Non-pigmented ciliary epithelial cell (primary cell): ENCODE measurements around the gene AAMP.

ENCODE experiments used
- DNase-seq: peaks from one replicate; pipeline ENCODE4 v3.0.0-alpha.2; 2010; ENCODE audit warnings: low read depth

AAMP gene

DNA sequence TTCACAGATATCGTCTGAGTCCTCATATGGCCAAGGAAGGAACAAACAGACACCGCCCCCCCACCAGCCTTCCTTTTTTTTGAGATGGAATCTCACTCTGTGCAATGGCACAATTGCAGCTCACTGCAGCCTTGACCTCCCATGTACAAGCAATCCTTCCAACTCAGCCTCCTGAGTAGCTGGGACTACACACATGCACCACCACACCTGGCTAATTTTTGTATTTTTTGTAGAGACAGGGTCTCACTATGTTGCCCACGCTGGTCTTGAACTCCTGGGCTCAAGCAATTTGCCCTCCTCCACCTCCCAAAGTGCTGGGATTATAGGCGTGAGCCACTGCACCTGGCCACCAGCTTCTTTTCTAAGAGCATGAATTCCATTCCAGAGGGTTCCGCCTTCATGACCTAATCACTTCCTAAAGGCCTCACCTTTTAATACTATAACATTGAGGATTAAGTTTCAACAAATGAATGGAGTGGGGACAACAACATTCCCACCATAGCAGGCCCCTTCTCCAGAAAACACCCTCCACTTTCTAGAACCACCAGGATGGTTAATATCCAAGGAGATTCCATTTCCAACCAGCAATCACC lies 24.6 kb upstream of the AAMP start:
- DNase-seq: no peak

- no peak for DNase-seq
Observed at GRCh38 chr2:218293715-218294429, 23.9 kb upstream of the AAMP start.

GRCh38 chr2:218292048-218293014 lies 22.4 kb upstream of the AAMP start, which contains the start of gene TMBIM1:
TMBIM1 (minus strand) TSS chr2:218292503; CDS start chr2:218282141, 10,362 bp downstream.
- DNase-seq: no peak

DNA sequence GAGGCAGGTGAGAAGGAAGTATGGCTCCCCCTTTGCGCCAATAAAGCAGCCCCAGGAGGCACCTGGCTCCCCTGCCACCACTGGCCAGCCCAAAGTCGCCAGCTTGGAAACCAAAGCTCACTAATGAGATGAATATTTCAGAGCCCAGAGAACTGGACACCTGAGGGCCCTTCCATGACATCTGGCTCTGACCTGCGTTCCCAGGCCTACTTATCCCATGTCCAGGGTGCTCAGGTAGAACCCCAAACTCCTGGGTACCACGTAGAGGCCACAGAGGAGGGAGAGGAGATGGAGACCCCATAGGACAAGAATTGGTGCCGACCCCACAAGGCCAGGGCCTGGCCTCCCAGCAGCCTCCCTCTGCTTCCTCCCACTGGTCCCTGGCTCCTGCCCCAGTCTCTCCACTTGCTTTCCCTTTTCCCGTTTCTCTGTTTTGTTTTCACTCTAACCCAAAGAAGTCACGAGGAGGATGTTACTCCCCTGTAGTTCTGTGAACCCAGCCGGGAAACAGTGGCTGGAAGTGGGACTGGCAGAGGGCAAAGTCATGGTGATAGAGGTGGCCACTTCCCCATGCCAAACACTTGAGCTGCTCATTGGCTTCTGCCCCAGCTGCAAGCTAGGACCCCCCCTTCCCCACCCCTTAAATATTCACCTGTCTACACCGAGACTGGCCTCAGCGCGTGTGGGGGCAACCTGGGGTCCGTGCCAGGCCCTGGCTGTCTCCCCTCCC lies 21.5 kb upstream of the AAMP start:
- no peak for DNase-seq

GRCh38 chr2:218290316-218291261 lies 20.7 kb upstream of the AAMP start:
- DNase-seq: no peak

DNA sequence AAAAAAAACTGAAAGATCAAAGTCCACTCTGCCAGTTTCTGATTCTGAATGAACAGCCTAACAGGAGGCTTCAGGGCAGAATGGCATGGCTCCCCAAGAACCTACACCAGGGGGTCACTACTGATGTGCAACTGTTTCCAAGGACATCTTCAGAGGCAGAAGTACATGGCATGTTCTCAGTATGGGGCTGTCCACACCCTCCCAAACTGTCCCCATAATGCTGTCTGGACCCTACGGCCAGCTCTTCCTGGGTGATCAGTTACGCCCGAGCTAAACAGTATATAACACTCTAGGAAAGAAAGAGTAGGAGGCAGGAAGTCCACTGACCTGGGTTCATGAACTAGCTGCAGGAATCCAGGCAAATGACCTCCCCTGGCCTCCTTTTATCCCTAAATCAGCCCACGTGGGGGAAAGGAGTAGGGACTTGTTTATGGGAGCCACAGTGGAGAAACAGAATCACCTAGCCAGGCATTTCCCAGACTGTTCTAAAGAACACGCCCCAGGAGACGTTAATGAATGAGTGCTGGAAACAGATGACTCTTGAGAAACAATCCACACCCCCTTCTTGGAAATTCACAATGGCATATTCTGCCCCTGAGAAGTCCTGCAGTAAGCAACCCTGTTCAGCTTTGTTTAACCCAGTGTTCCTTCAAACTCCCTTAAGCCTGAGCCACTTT lies 19.8 kb upstream of the AAMP start:
- DNase-seq: no peak

DNA sequence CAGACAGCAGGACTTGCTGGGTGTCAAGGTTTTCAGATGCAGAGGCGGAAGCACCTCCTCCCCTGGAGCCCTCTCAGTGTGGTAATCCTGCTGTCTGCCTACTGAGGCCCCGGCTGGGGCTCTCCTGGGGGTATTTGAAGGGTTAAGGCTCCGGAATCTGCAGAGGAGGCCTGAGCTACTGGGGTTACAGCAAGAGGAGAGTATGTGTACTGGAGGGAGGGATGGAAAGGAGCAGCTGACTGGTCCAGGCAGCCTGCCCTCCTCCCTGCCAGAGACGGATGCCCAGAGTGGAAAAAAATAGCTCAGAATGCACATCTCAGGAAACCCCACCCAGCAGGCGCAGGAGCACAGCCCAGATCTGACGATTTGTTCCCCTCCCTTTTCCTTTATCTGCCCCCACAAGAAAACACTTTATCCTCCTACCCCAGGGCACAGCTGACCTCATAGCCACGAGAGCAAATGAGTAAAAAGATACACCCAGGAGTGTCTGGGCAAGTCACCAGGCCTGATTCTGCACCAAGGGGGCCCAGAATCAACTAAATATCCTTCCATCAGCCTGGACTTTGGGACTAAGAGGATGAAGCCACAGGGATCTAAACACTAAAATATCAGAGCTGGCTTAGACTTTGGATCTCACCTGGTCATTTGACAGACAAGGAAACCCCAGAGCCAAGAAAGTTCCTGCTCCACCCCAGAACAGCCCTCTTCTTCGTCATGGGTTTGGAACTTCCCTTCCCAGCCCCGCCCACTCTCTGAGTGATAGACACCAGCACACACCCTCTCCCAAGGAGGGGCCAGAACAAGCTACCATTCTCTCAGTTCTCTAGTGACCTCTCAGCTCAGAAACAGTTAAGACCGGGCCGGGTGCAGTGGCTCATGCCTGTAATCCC lies 16.9 kb upstream of the AAMP start:
- peak; percentile 89 for DNase-seq

DNA sequence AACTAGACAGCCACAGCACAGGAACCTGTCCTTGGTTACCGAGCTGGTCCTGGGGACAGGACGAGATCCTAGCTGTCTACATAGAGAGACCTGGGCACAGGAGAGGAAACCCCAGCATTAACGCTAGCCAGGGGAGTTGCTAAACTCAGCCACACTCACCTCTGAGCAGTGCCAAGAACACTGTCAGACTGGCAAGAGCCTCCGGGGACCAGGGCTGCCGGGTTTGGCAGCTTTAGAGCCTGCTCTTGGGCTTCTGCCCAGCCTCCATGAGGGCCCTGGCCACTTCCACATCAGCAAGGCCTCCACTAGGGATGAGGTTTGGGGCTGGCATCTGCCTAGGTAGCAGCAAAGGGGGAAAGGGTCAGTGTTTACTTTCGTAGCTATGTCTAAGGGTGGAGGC lies 15.7 kb upstream of the AAMP start:
- DNase-seq: no peak

GRCh38 chr2:218284106-218284811 lies 14.3 kb upstream of the AAMP start:
- DNase-seq: no peak

DNA sequence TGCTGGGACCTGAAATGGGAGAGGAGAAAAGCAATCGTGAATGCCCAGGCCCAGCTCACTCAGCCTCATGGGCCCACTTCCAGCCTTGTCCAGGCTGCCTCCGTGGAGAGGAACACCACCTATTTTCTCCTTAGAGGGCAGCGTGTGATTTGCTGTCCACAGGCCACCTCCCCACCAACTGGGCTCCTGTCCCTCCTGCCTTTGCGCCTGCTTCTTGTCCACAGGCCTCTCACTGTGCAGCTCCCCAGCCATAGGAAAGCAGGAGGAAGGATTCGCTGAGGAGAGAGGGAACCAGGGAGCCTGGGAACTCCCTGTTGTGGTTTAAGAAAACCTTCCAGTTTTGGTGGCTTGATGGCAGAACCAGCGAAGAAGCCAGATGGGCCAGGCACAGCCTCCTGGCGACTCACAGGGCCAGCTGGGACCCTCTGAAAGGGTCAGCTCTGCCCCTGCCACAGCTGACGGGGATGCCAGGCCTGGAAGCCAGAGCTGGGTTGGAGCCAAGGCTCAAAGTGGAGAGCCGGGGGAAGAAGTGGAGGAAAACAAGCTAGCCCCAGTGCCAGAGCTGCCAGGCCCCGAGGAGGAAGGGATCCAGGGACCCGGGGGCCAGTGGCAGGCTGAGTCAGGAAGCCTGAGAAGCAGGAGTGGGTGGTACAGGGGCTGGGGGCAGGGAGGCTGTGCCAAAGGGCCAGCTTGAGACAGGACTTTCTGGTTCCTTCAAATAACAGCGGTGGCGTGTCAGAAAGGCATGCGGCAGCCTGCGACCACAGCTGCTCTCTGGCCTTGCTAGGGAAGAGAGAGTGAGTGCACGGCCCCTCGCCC lies 12.4 kb upstream of the AAMP start:
- no peak for DNase-seq

DNA sequence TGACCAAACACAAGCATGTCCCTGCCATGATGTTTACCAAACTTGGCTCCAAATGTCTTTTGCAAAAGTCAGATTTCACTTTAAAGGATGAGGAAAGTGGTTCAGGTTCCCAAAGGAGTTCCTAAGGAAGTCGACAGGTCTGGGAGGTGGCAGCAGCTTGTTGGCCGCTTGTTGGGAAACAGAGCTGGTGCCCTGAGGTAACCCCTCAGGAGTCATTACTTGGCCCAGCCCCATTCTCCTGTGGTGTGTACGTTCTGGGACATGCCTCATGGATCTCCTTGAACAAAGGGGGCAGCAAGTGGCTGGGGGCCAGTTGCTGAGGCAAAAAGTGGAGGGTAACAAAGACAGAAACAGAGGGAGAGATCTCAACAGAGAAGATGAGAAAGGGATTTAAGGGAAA lies 11.5 kb upstream of the AAMP start:
- no peak for DNase-seq

DNA sequence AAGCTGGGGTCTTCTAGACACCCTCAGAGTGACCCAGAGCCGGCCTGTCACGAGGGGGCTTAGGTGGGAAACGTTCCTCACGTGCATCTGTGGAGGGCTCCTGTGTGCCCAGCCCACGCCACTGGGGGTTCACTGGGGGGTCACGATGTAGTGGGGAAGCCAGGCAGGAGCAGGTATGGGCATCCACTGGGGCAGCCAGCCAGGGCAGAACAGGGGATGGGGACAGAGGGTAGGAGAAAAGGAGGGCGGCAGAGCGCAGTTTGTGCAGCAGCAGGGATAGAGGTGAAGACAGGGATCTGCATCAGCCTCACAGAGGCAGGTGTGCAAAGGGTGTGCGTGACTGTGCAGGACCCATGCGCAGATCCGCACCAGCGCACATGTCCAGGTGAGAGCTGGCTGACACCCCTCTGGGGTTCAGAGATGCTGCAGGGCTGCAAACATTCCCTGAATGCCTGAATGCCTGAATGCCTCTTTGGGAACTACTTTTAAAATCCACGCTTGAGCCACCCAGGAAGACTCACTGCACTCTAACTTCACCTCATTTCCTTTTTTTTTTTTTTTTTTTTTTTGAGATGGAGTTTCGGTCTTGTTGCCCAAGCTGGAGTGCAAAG lies 10.4 kb upstream of the AAMP start:
- no peak for DNase-seq

DNA sequence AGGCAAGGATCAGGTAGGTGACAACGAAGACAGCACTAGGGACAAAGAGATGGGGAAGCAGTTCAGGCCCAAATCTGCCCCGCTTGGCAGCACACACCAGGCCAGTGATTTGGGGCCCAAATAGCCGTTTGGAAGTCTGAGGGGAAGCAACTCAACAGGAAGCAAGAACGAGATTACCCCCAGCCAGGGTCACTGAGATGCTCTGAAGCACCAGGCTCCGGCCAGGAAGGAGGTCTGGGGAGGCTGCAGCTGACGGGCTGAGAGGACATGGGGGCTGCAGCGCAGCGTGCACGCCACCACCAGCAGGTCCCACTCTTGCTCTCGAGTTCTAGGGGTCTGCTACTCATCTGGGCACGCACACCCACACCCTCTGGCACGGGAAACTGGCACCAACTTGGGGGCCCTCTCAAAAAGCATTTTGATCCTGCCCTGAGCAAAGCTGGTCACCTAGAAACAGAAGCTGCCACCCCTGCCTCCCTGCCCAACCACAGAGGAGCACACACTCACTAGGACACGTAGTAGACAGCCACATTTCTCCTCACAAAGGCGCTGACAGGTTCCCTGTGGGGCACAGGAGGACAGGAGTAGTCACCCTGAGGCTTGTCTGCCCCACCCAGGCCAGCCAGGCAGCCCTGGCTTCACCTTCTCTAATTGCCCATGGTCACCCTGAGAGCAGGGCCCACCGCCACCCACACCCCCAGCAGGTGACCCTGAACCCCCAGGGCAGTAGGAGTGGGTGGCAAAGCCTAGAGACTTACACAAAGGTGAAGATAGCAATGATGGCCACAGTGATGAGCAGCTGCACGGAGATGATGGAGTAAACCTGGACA lies 8.8 kb upstream of the AAMP start:
- DNase-seq: no peak

DNA sequence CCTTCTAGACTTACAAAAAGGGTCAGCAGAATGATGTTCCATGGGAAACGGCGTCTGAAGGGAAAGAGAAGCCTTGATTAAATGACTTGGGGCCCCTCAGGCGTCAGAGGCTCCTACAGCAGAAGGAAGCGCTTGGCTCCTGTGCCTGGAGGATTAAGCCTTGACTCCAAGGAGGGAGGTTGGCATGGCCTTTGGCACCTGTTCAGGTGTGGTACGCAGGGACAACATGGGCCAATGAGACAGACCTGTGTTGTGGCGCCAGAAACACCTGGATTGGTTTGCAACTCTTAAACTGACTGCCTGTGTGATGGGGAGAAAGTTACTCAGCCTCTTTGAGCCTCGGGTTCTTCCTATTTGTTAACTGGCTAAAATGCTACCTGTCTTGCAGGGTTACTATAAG lies 8.0 kb upstream of the AAMP start:
- no peak for DNase-seq

- DNase-seq: no peak
Observed at GRCh38 chr2:218276986-218277755, 7.2 kb upstream of the AAMP start.
